Occipital lobe (tissue), 2 donors: ENCODE results near the gene PPP1R15A. TPM values are rescaled to one million over a fixed set of nuclear protein-coding genes. Genes with fewer than 3 reads are reported as not detected.
"Not testable (repeated sequence)": the region's sequence is repeated elsewhere in the genome, so short reads cannot be mapped to it uniquely, and the experiment has no call there.

Experiments
- DNase-seq: peaks from one replicate; lab custom pipeline; 2025; lab: John Stamatoyannopoulos, UW
- total RNA-seq: library from RNA; depleted of rRNA; stranded (reverse); fragments of >200 nt; gene quantifications from one replicate; pipeline ENCODE4 v1.2.3, GENCODE V29; 2014

The PPP1R15A gene
- total RNA-seq, 1 donor from 2014 or later = 24.6 TPM

DNA sequence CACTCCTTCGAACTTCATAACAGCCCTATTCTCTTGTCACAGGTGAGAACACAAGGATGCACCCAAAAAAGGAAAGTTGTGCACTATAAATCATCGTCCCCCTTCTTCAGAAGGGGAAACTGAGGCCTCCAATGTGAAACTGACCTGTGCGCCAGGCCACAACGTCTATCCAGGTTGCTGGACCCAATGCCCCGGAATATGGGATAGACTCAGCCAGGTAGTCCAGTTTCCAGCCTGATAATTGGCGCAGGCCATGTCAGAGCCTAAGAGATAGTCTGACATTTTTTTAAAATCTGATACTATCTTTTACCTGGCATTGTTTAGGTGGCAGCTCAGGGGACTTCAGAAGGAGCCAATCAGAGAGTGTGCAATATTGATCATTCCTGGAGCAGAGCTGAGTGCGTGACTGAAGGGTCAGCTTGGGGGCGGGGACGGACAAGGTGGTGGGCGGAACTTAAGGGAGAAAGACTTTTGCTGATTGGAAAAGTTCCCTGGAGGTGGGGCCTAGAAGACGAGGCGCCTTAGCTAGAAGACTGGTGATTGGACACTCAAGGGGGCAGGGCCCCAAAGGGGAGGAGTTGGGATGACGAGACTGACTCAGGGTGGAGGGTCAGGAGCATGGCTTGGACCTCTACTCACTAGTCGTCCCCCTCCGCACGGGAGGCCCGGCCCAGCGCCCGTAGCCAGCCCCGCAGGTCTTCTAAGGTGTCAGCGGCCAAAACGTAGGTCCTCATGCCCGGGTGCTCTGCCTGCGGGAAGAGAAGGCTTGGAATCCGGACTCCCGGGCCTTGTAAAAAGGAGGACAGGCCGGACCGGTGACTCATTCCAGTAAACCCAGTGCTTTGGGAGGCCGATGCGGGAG is 12.3 kb upstream of the PPP1R15A start:
- no peak for DNase-seq

DNA sequence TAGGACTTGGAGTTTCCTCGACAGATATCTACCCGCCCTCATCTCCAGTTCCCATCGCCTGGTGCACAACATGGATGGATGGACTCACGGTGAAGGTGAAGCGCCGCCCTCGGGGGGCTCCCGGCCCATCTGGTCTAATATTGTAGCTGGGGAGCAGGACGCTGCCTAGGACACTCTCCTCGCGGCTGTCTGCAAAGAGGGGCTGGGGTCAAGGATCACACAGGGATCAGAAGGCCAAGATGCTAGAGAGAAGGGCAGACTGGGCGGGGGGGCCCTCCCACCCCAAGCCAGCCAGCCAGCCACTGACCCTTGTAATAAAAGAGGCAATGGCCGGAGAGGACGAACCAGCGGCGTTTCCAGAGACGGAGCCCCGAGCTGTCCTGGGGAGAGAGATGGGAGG is 10.9 kb upstream of the PPP1R15A start:
- DNase-seq = no peak

DNA sequence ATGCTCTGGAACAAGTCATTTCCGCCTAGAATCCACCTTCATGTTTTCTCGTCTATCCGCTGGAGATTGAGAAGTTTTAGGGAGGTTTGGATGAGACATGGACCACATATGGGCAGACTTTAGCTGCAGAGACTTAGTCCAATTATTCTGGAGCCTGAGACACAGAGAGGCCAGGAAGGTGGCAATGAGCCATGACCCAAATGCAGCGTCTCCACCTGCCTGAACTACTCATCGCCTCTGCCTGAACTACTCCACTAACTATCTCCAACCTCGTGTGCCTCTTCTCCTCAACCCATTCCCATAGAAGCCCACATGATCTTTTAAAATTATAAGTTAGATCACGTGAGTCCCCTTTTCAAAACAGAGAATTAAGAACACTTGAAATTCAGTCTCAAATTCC is 9.4 kb upstream of the PPP1R15A start:
- no peak for DNase-seq

DNA sequence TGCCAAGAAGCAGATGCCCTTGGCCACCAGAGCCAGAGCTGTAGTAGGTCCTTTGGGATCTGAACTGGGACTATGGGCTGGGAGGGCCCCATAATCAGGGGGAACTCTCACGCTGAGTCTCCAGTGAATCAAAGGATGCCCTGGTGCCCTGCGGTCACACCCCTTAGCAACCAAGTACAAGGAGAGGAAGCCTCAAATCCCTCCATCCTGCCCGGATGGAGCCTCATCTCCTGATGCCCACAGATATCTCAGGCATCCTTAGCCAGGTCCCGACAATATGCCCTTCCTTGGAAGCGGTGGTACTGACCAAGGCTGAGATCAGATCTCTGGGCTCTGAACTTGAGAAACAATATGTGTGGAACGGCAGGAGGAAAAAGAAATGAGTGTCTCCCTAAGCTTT is 5.5 kb upstream of the PPP1R15A start:
- no peak for DNase-seq

DNA sequence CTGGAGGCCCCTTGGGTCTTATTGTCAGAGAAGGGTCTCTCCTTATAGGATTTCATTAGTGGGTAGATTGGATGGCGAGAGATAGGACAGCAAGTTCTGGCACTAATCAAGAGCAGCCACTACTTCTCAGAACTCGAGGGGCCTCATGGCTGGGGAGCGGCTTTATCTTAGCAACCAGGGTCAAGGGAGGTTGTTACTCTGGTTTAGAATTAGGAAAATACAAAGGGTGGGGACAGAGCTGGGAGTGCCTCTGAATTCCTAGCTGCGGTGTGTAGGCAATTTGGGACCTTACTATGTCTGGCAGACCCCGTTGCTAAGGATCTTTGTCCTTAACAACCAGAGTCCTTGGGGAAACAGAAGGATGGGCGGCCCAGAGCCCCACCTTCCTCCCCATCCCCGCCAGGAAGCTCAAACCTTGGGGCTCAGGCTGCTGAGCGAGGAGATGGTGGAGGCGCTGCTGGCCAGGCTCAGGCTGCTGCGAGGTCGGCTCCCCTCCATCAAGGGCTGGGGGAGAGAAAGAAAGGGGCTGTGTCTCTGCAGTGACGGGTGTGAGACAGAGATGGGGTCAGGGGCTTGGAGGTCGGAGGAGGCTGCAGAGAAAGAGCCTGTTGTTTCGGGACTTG is 5.0 kb upstream of the PPP1R15A start:
- DNase-seq = no peak

DNA sequence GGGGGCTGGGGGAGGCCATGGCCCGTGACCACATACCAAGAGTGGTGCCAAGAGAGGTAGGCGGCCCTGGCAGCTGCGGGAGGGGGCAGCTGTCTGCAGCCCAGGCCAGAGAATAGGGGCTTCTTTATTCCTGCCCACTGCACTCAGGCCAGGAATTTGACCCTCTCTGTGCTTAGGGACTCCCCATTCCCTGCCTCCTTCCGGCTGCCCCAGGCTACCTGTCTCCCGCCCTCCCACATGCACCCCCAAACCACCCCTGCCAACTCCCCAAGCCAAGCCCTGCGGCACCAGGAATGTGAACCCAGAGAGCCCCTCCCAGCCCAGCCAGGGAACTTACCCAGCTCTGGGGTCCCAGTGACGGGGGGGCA is 4.5 kb upstream of the PPP1R15A start:
- no peak for DNase-seq

DNA sequence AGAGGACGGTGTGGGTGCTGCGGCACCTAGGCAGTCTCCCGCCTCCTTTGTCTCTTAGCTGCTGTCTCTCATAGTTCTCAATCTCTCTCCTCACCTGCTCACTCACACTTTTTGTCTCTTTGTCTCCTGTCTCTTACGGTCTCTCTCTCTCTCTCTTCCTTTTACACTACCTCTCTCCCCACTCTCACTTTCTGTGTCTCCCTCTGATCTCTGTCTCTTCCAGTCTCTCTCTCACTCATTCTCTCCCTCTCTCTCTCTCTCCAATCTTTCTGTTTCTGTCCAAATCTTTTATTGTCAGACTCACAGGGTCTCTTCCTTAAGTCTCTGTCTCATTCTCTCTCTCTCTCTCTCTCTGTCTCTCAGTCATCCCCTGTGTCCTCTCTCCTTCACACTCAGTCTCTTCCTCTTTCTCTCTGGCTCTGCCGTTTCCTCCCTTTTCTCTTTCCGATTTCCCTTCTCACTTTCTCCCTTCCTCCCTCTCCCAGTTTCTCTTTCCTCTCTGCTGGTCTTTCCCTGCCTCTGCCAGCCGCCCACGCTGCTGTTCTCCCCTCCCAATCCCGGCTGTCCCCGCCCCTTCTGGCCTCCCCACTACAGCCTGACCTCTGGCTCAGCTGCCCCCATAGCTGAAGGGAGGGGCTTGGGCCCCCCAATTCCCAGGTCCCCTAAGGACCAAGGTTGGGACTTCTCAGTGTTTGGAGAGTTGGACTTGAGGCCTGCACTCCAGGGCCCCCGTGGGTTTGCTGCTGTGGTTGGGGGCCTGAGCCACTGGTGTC is 3.9 kb upstream of the PPP1R15A start, which contains the start of gene PLEKHA4:
Gene PLEKHA4 (minus strand): TSS at position 504 of the 773 bp plus-strand sequence. CDS start 997 bp downstream, outside the sequence.
- no peak for DNase-seq

DNA sequence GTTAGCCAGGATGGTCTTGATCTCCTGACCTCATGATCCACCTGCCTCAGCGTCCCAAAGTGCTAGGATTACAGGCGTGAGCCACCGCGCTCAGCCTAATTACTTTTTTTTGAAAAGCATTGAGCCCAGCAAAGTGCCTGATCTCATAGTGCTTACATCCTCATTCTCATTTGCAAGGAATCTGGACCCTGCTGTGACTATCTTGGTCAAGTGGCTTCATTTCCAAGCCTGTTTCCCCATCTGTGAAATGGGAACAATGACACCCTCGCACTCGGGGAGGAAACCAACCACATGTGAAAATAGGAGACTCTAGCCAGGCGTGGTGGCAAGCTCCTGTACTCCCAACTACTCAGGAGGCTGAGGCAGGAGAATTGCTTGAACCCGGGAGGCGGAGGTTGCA is 2.2 kb upstream of the PPP1R15A start:
- no peak for DNase-seq

DNA sequence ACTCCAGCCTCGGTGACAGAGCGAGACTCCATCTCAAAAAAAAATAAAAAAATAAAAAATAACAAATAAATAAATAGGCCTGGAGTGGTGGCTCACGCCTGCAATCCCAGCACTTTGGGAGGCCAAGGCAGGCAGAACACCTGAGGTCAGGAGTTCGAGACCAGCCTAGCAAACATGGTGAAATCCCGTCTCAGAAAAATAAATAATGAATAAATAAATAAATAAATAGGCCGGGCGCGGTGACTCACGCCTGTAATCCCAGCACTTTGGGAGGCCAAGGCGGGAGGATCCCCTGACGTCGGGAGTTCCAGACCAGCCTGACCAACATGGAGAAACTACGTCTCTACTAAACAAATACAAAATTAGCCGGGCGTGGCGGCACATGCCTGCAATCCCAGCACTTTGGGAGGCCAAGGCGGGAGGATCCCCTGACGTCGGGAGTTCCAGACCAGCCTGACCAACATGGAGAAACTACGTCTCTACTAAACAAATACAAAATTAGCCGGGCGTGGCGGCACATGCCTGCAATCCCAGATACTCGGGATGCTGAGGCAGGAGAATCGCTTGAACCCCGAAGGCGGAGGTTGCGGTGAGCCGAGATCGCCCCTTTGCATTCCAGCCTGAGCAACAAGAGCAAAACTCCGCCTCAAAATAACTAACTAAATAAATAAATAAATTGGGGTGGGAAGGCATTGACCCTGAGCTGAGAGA is 595 bp upstream of the PPP1R15A start:
- DNase-seq = not testable (repeated sequence)

DNA sequence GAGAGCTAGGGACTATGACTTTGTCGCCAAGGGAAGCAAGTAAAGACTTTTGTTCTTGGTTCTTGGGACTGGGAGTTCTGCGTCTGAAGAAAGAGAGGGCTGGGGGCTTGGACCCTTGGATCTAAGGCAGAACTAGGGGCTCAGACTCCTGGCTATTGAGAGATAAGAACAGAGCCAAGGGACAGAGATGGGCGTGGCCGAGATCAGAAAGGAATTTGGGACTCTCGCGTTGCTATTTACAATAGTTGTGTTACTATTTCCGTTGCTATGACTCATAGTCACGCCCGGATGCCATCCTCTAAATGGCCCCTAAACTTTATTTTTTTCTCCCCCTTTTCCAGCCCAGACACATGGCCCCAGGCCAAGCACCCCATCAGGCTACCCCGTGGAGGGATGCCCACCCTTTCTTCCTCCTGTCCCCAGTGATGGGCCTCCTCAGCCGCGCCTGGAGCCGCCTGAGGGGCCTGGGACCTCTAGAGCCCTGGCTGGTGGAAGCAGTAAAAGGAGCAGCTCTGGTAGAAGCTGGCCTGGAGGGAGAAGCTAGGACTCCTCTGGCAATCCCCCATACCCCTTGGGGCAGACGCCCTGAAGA is 759 bp downstream of the PPP1R15A start:
- DNase-seq = peak; percentile 26

DNA sequence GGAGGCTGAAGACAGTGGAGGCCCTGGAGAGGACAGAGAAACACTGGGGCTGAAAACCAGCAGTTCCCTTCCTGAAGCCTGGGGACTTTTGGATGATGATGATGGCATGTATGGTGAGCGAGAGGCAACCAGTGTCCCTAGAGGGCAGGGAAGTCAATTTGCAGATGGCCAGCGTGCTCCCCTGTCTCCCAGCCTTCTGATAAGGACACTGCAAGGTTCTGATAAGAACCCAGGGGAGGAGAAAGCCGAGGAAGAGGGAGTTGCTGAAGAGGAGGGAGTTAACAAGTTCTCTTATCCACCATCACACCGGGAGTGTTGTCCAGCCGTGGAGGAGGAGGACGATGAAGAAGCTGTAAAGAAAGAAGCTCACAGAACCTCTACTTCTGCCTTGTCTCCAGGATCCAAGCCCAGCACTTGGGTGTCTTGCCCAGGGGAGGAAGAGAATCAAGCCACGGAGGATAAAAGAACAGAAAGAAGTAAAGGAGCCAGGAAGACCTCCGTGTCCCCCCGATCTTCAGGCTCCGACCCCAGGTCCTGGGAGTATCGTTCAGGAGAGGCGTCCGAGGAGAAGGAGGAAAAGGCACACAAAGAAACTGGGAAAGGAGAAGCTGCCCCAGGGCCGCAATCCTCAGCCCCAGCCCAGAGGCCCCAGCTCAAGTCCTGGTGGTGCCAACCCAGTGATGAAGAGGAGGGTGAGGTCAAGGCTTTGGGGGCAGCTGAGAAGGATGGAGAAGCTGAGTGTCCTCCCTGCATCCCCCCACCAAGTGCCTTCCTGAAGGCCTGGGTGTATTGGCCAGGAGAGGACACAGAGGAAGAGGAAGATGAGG is 1.5 kb downstream of the PPP1R15A start:
- DNase-seq = no peak

DNA sequence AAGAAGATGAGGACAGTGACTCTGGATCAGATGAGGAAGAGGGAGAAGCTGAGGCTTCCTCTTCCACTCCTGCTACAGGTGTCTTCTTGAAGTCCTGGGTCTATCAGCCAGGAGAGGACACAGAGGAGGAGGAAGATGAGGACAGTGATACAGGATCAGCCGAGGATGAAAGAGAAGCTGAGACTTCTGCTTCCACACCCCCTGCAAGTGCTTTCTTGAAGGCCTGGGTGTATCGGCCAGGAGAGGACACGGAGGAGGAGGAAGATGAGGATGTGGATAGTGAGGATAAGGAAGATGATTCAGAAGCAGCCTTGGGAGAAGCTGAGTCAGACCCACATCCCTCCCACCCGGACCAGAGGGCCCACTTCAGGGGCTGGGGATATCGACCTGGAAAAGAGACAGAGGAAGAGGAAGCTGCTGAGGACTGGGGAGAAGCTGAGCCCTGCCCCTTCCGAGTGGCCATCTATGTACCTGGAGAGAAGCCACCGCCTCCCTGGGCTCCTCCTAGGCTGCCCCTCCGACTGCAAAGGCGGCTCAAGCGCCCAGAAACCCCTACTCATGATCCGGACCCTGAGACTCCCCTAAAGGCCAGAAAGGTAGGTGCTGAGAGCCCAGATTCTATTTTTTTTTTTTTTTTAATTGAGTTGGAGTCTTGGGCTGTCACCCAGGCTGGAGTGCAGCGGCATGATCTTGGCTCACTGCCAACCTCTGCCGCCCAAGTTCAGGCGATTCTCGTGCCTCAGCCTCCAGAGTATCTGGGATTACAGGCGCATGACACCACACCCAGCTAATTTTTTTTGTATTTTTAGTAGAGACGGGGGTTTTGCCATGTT is 2.3 kb downstream of the PPP1R15A start:
- no peak for DNase-seq

DNA sequence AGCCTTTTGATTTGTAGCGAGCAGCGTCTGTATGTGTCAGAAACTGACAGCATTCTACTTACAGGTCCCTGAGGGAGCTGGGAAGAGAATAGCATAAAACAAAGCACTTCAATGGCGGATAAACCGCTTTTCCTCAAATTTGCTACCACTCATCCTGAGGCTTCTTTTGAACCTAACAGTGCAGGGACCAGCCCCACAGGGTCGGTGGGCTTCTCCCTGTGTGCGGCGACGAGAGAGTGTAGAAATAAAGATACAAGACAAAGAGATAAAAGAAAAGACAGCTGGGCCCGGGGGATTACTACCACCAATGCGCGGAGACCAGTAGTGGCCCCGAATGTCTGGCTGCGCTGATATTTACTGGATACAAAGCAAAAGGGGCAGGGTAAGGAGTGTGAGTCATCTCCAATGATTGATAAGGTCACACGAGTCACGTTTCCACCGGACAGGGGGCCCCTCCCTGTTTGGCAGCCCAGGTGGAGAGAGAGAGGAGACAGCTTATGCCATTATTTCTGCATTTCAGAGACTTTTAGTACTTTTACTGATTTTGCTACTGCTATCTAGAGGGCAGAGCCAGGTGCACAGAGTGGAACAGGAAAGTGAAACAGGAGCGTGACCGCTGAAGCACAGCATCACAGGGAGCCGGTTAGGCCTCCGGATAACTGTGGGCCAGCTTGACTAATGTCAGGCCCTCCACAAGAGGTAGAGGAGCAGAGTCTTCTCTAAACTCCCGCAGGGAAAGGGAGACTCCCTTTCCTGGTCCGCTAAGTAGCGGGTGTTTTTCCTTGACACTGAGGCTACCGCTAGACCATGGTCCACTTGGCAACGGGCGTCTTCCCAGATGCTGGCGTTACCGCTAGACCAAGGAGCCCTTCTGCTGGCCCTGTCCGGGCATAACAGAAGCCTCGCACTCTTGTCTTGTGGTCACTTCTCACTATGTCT is 4.1 kb downstream of the PPP1R15A start:
- DNase-seq = not testable (repeated sequence)

DNA sequence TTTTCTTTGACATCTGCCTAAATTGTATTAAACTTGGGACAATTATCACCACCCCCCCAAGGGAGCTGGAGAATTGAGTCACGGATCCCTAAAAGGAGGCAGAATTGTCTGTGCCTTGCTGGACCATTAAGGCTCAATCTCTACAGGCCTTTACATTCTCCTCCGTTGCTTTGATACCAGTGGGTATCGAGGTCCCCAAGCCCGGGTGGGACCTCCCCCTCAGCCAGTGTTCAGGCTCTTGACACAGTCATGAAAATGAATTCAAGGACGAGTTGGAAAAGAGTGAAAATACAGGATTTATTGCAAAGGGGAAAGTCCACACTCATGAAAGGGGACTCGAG is 5.6 kb downstream of the PPP1R15A start:
- no peak for DNase-seq

DNA sequence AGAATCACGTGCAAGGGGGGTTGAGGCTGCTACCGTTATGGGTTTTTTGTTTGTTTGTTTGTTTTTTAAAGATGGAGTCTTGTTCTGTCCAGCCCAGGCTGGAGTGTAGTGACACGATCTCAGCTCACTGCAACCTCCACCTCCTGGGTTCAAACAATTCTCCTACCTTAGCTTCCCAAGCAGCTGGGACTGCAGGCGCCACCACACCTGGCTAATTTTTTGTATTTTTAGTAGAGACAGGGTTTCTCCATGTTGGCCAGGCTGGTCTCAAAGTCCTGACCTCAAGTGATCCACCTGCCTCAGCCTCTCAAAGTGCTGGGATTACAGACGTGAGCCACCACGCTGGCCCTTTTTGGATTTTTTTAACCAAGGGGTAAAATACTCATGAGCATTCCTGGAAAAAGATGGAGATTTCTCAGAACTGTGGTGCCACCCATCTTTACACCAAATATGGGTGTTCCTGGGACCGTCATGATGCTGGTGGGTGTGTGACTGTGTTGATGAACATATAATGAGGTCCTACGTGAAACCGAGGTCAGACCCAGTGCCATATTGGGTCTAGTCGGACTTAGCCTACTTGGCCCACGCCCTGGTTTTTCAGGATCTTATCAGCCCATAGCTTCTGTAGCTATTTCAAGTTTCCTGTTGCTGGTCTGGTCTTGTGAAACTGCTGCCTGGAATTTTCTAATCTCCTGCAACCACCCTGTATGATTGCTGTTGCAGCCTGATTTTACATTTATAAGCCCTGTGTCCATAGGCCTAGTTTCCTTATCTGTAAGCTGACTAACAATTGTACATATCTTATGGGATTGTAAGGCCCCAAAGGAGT is 6.2 kb downstream of the PPP1R15A start:
- no peak for DNase-seq

DNA sequence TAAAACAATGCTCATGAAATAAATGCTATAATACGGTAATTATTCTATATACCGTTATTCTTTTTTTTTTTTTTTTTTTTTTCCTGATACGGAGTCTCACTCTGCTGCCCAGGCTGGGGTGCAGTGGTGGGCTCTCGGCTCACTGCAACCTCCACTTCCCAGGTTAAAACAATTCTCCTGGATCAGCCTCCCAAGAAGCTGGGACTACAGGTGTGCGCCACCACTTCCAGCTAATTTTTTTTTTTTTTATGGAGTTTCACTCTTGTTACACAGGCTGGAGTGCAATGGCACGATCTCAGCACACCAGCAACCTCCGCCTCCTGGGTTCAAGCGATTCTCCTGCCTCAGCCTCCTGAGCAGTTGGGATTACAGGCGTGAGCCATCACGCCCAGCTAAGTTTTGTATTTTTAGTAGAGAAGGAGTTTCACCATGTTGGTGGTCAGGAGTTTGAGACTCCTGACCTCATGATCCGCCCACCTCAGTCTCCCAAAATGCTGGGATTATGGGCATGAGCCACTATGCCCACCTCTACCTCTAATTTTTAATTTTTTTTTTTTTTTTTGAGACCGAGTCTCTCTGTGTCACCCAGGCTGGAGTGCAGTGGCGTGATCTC is 6.9 kb downstream of the PPP1R15A start:
- DNase-seq = no peak

DNA sequence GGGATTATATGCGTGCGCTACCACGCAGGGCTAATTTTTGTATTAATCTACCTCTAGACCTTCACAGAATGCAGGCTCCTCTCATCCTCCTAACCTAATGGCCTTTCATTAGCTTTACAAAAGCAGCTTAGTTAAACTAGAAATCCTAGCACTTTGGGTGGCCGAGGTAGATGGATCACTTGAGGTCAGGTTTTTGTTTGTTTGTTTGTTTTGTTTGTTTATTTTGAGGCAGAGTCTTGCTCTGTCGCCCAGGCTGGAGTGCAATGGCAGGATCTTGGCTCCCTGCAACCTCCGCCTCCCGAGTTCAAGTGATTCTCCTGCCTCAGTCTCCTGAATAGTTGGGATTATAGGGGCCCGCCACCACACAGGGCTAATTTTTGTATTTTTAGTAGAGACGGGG is 7.5 kb downstream of the PPP1R15A start:
- DNase-seq = not testable (repeated sequence)
